NCI-H187 treated with DMSO at 0.1 percent for 48 hours (cell line): ENCODE data around the gene F10.
"Not testable (repeated sequence)": the region's sequence is repeated elsewhere in the genome, so short reads cannot be mapped to it uniquely, and the experiment has no call there.

Source experiments
- DNase-seq: peaks from one replicate; lab custom pipeline; 2025; lab: John Stamatoyannopoulos, UW

F10 gene

DNA sequence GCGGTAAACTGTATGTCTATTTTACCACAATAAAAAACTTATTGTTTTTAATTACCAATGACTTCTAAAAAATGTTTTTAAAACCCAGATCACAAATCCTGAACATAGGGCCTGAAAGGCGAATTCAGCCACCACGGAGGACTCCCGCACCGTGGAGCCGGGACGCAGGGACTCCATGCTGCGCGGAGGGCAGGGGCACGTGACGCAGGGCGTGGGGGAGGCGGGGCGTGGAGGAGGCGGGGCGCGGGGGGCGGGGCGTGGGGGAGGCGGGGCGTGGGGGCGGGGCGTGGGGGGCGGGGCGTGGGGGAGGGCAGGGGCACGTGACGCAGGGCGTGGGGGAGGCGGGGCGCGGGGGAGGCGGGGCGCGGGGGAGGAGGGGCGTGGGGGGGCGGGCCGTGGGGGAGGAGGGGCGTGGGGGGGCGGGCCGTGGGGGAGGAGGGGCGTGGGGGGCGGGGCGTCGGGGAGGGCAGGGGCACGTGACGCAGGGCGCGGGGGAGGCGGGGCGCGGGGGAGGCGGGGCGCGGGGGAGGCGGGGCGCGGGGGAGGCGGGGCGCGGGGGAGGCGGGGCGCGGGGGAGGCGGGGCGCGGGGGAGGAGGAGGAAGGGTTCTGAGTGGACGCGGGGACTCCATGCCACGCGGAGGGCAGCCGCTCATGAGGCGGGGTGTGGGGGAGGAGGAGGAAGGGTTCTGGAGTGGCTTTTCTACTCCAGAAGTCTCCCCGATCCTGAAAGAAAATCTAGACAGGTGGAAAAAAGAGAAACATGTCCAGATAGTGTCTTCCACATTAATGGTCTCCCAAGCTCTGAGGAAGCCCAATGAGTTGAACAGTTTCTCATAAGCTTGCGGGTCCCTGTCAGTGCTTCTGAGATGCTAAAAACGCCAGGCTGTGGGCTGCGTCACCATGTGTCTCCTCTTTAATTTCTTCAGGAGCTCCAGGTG is 31.5 kb downstream of the F10 start:
- DNase-seq, result no peak

DNA sequence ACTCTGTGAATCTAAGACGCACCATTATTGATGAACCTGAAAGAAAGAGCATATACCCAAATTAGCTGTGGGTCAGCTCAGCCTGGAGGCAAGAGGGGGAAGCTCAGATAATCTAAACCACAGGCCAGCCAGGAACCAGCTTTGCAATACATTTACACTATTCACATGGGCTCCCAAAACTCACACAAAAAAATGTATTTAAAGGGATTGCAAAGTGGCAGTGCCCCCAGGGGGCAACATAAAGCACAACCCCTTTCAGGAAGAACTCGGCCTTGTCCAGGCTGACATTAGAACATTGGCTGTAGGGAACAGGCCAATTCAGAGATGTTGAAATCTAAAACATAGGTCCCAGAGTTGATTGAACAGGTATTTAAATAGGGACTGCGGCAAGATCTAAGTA is 32.6 kb downstream of the F10 start:
- DNase-seq, result no peak

DNA sequence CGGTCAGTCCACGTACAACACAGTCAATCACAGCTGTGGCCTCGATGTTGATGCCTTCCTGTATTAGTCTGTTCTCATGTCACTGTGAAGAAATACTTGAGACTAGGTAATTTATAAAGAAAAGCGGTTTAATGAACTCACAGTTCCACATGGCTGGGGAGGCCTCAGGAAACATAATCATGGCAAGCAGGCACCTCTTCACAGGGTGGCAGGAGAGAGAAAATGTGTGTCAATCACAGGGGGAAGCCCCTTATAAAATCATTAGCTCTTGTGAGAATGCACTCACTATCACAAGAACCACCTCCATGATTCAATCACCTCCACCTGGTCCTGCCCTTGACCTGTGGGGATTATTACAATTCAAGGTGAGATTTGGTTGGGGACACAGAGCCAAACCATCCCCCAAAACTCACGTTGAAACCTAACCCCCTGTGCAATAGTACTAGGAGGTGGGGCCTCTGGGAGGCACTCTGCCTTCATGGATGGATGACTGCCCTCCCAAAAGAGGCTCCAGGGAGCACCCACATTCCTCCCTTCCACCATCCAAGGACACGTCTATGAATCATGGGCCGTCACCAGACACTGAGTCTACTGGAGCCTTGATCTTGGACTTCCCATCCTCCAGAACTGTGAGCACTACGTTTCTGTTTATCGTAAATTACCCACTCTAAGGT is 33.5 kb downstream of the F10 start:
- DNase-seq, result no peak

DNA sequence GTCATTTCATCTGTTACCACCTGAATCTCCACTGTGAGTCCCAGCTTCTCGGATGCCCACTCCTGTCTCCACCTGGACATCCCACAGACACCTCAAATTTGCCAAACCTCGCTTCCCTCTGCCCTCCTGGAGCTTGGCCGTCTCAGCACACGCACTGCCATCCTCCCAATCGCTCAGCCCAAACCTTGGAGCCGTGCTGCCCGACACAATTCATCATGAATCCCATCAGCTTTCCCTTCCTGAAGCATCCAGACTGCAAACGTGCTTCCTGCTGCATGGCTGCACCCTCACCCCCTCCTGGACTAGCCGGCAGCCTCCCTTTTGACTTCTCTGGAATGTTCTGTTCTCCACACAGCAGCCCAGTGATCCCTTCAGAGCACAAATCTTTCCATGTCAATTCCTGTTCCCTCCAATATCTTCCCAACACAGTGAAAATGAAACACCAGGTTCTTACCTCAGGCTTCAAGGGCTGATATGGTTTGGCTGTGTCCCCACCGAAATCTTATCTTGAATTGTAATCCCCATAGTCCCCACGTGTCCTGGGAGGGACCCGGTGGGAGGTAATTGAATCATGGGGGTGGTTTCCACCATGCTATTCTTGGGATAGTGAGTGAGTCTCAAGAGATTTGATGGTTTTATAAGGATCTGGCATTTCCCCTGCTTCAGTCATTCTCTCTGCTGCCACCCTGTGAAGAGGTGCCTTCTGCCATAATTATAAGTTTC is 34.8 kb downstream of the F10 start:
- no peak for DNase-seq

DNA sequence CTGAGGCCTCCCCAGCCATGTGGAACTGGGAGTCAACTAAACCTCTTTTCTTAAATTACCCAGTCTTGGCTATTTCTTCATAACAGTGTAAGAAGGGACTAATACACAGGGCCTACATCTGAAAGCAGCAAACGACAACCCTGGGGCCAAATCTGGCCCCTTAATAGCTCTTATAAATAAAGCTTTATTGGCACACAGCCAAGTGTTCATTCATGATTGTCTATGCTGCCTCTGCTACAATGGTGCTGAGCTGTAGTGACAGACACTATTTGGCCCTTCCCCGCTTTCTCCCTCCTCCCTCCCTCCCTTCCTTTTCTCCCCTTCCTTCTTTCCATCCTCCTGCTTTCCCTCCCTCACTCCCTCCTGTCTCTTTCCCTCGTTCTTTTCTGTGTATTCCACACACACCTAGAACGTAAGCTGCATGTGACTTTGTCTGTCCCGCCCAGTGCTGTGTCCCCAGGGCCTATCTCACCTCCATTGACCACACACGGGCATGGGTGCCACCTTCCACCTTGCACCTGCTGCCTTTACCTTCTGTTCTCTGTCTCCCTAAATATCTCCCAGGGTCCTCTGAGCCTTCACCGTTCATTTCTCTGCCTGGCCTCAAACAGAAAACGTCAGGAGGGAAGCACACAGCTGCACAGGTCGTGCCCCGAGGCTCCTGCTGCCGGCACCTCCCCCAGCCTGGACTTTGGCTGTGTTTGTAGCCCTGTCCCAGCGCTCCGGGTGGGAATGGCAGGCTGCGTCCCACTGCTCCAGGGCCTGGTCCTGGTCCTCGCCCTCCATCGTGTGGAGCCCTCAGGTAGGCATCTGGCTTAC is 35.5 kb downstream of the F10 start, which contains the start of gene PROZ:
PROZ (plus strand) TSS at position 720 of the 819 bp plus-strand sequence; CDS start at position 733, 13 bp downstream.
- no peak for DNase-seq

DNA sequence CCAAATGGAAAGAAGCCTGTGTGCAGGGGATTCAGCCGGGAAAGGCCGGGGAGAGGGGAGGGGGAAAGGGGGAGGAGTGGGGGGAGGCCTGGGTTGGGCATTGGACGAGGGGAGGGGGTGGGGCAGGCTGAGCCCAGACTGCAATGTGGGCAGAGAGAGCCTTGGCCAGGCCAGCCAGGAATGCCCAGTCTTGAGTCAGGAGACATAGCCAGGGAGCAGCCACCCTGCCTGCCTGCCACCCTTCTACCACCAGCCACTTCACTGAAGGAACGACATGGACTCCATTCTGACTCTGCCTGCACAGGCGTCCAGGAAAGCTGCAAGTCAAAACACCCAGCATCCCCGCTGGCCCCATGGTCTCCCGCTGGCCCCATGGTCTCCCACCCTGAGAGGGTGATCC is 36.3 kb downstream of the F10 start:
- no peak for DNase-seq

DNA sequence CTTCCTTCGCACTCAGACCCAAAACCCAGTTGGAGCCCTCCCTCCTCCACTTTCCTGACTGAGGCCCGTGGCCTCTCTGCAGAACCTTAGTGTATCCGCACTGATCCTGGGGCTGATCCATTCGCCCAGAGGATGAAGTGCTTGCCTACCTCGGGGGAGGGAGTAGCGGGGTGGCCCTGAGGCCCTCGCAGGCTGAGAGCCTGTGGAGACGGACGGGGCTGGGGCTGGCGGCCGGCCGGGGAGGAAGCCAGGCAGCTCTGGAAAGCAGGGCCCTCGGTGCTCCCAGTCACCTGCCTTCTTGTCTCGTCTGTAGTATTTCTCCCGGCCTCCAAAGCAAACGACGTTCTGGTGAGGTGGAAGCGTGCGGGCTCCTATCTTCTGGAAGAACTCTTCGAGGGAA is 37.1 kb downstream of the F10 start:
- no peak for DNase-seq

DNA sequence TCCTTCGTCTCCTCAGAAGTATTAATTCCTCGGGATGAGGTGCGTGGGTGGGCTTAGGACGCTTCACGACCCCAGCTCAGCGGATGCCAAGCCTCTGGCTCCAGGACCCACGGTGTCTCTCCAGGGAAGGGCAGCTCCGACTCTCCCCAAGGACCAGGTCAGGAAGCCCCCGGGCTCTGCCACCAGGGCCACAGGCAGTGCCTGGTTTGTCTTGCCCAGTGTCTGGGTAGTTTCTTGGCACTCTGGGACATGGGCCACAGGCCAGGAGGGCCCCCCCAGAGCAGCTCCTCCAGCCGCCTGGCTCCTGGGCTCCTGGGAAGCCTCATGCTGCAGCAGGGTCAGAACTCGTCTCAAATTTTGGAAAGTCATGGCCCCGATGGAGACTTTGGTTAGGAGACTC is 38.4 kb downstream of the F10 start:
- no peak for DNase-seq

DNA sequence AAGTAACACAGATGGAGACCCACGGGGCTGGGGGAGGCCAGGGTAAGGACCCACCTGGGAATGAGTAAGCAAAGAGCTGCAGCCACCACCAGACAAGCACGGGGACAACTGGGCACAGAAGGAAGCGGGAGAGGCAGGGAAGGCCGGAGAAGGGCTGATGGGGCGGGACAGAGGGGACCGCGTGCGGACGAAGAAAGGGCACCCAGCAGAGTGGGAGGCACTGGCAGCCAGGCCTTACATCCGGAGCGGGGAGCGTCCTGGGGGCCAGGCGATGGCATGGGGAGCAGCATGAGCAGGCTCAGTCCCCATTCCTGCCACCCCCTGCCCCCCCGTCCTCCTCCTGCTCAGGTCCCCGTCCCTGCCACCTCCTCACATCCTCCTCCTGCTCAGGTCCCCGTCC is 38.8 kb downstream of the F10 start:
- DNase-seq, result no peak

DNA sequence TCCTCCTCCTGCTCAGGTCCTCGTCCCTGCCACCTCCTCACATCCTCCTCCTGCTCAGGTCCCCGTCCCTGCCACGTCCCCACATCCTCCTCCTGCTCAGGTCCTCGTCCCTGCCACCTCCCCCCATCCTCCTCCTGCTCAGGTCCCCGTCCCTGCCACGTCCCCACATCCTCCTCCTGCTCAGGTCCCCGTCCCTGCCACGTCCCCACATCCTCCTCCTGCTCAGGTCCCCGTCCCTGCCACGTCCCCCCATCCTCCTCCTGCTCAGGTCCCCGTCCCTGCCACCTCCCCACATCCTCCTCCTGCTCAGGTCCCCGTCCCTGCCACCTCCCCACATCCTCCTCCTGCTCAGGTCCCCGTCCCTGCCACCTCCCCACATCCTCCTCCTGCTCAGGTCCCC is 39.4 kb downstream of the F10 start:
- not testable (repeated sequence) for DNase-seq

DNA sequence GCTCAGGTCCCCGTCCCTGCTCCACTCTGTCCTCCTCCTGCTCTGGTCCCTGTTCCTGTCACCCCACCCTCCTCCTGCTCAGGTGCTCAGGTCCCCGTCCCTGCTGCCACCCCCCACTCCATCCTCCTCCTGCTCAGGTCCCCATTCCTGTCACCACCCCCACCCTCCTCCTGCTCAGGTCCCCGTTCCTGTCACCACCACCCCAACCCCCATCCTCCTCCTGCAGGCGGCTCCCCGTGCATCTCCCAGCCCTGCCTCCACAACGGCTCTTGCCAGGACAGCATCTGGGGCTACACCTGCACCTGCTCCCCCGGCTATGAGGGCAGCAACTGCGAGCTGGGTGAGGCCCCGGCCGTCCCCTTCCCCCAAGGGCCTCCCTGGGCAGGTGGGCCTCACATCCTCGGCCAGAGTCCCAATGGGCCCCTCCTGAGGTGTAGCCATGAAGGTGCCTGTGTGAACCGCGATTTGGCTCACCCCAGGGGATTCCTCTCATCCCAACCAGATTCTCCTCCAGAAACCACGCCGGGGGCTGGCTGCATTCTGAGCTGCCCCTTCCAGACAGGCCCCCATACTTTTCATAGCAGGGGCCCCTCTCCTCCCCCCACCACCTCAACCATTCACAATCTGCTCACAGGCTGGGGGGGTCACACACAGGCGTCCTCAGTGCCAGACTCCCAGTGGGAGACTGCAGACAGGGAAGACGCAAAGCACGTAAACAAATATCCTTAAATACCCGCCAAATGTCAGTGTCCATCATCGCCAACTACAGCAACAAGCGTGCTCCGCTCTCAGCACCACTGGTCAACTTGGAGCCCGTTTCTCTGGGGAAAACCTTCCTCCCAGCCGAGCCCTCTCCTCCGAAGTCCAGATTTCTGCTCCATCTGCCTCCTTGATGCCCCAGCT is 40.4 kb downstream of the F10 start:
- no peak for DNase-seq

DNA sequence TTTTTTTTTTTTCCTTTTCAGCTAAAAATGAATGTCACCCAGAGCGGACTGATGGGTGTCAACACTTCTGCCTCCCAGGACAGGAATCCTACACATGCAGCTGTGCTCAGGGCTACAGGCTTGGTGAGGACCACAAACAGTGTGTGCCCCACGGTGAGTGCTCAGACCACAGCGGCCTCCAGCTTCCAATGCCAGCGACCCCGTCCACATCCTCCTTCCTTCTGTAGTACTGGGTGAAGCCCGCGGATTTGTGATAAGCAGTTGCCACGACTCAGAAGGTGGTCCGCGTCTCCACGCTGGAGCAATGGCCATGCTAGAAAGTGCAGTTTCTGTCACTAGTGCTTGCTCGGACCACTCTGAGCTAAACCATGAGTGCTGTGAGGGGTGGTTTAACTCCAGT is 41.9 kb downstream of the F10 start:
- no peak for DNase-seq

DNA sequence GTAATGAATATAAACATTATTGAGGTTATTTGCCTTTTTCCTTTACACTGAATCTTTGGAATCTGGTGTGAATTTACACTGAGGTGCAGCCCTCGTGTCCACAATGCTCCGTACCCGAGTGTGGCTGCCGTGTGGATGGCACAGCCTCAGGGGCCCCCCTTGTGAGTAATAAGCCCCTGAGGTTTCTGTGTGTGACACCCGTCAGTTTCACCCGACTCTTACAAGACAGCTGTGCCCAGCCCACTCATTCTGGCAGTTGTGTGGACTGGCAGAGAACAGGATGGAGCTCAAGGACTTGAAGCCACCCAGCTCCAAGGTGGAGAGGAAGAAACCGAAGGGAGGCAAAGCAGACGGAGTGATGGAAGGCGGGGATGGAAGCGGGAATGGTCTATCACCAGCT is 43.7 kb downstream of the F10 start:
- no peak for DNase-seq

DNA sequence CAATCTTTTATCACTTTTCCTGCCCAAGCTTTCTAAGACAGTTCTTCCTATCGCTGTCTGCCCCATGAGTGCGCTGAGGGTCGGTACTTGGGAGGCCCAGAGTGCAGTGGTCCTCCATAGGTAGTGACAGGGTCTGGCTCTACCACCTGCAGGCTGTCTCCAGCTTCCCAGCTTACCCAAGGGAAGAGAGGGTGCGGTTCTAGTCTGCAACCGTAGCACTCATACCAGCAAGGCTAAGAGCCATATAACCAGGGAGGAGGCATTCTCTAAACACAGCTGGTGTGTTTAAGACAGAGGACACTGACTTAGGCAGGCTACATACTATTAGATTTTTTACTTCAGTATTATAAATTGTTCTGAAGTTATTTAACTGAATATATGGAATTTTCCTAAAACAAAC is 44.1 kb downstream of the F10 start:
- DNase-seq, result no peak

DNA sequence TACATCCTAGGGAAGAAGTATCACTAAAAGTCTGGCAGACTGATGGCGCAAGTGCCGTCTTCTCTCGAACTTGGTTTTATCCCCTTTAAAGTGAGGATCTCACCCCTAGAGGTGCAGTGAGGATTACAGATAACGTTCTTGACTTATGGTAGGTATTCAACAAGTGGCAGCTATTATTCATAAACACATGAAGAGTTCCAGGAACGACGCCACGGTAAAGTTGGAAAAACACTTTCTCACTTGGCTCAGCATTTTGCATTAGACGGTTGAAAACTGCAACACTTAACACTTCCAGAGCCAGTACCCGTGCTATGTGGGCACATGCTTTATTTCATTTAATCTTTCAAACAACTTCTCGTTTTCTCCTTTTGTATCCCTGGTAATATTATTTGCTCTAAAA is 44.6 kb downstream of the F10 start:
- DNase-seq, result no peak

DNA sequence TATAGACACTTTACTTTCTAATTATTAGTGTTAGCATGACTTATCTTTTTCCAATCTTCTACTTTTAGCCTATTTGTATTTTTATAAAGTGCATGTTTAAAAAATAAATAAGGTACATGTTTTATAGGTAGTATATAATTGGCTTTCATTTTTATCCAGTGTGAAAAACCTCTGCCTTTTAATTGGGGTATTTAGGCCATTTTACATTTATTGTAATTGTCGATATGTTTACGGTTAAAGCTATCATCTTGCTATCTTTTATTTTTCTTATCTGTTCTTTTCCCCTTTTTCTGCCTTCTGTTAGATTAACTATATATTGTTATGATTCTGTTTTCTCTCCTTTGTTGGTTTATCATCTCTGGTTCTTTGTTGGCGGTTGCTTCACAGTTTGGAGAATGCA is 45.0 kb downstream of the F10 start:
- no peak for DNase-seq

DNA sequence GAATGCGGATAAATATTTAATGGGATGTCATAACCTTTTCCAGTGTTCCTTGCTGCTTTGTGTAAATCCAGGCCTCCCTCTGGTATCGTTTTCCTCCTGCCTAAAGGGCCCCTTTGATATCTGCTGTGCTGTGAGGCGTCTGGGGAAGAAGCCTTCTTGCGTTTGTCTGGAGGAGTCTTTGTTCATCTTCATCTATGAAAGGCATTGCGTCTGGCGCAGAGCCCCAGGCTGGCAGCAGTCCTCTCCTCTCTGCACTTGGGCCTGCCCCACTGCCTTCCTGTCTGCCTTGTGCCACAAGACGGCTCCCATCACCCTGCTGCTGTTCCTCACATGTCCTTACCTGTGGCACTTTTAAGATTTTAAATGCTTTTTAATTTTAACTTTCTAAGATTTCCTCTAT is 45.6 kb downstream of the F10 start:
- no peak for DNase-seq

DNA sequence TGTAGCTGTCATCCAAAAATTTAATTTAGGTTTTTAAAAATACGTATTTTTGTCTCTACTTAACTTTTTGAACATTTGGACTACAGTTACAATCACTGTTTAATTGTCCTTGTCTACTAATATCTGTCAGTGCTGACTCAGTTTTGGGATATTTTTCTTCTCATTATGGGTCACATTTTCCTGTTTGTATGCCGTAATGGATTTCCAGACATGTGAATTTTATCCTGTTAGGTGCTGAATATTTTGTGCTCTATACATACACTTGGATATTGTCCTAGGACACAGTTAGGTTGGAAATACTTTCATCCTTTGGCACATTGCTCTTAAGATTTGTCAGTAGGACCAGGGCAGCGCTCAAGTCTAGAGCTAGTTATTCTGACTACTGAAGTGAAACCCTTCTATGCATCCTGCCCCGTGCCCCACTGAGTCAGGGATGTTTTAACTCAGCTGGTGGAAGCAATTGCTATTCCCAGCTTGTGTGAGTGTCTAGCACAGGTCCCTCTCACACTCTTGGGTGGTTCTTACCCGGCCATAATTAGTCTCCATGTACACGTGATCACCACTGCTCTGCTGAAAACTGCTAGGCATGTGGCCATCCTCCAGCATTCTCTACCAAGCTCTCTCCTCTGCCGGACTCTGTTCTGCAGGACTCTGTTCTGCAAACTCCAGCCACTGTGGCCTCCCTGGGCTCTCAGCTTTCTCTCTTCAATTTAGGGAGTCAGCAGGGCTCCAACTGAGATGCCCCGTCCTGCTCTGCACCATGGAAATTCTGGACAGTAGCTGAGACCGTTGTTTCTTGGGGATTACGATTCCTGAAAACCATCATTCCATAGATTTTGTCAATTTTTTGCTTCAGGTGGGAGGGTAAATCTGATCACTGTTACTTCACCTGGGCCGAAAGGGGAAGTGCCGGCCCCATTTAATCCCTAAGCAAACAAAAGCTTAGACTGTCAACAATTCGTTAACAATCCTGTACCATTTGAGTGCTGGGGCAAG is 47.0 kb downstream of the F10 start:
- no peak for DNase-seq

DNA sequence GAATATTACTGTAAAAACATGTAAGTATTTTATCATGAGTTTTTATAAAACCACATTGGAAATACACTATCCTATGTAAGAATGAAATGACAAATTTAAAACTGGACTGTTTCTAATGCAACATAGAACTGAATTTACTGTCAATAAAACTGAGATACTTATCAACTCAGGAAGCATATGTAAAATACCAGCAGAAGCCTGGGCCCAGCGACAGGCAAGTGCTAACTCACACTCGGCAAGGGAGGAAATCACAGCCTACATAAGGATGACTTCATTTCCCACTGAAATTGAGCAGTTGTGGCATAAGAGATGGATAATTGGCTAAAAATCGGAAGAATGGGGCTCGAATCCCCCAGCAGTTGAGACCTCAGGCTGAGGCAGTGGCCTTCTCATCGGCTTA is 47.9 kb downstream of the F10 start:
- no peak for DNase-seq
